HUES6 (cell line): ENCODE measurements around the gene MAL.

ENCODE experiments used
- H3K27ac ChIP-seq: 2 replicates; pipeline ENCODE4 v1.7.0; 2013; ENCODE audit warnings: low read depth, mild to moderate bottlenecking, low read length, inconsistent platforms
- H3K27me3 ChIP-seq: 2 replicates; pipeline ENCODE4 v1.6.1; 2013; ENCODE audit warnings: low read length; ENCODE audit not compliant: control insufficient read depth, insufficient read depth
- H3K36me3 ChIP-seq: 2 replicates; pipeline ENCODE4 v1.6.1; 2013; ENCODE audit warnings: low read length; ENCODE audit not compliant: control insufficient read depth, insufficient read depth
- H3K4me1 ChIP-seq: 2 replicates; pipeline ENCODE4 v1.6.1; 2013; ENCODE audit warnings: low read length; ENCODE audit not compliant: control insufficient read depth, insufficient read depth
- H3K4me3 ChIP-seq: 2 replicates; pipeline ENCODE4 v1.5.1; 2013; ENCODE audit warnings: low read depth, low read length
- H3K9ac ChIP-seq: one replicate; pipeline ENCODE4 v1.6.1; 2013; ENCODE audit warnings: mild to moderate bottlenecking, low read length
- H3K9me3 ChIP-seq: 2 replicates; pipeline ENCODE4 v1.6.1; 2013; ENCODE audit warnings: low read depth, low read length; ENCODE audit not compliant: control insufficient read depth, insufficient read depth

Gene MAL

DNA sequence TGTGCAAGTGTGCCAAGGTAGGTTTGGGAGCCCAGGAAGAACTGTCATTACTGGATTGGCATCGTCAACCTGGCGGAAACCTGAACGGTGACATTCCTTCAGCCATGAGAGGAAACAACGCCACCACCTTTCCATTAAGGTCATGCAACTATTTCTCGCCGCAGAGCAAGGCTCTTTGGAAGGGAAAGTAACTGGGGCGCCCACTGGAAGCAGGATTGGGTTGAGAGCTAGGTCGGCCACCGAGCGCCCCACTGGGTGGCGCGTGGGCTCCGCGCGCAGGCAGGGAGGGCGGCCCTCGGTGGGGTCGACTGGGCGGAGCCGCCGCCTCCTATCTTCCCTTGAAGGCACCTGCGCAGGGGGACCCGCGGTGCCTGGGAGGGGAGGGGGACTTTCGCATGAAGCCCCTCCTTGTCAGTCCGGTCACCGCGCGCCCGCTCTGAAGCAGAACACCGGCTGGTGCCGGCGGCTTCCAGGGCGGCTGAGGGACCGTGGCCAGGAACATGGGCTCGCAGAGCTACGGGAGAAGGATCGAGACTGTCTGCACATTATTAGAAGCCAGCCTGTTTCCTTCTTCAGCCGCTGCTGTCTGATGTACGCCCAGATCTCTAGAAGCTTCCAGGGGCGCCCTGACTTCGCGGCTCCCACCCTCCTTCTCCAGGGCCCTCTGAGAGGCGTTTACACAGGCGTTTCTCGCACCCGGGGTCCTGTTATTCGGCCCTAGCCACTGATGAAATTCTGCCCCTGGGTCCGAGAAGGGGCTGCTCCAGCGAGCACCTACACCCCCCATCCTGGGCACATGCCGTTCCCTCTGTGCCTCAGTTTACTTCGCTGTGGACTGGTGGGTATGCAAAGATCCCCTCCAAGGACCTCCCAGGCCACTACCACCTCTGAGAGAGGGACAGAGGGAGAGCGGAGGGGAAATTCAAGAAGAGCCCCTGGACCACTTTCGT is 27.3 kb upstream of the MAL start:
- Histone ChIP-seq H3K4me3 (peak overlapping the region; percentile 30; the same call in 1 of the 2 replicates), H3K27me3 (peaks cover 32% of the 10 kb centered on the region)

DNA sequence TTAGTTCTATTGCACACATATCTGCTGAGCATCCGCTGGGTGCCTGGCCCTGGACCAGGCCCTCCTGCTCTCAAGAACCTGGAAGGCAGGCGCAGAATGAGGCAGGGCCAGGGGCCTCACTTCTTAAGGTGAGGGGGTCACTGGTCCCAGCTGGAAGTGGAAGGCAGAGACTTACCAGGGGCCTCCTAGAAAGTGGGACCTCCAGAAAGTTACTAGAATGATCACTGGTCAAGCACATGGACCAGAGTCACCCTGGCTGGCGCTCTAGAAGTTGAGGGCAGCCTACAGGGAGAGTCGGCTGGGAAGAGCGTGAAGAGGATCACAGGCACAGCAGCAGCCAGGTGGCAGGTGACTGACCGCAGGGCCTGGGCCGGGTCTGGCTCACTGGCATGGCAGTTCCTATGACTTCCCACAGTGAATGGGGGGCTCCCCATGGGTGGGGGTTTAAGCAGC is 26.1 kb upstream of the MAL start:
- Histone ChIP-seq H3K4me3 (no peak overlapping the region), H3K36me3 (no peaks in the 10 kb centered on the region), H3K27me3 (peaks cover 32% of the 10 kb centered on the region), H3K27ac (no peak overlapping the region), H3K9ac (no peak overlapping the region), H3K9me3 (no peaks in the 10 kb centered on the region), H3K4me1 (no peaks in the 10 kb centered on the region)

More for the DNA sequence above, 27.3 kb upstream of the MAL start:
- Histone ChIP-seq H3K9ac (no peak overlapping the region), H3K4me1 (no peaks in the 10 kb centered on the region), H3K9me3 (no peaks in the 10 kb centered on the region), H3K27ac (no peak overlapping the region), H3K36me3 (no peaks in the 10 kb centered on the region)

DNA sequence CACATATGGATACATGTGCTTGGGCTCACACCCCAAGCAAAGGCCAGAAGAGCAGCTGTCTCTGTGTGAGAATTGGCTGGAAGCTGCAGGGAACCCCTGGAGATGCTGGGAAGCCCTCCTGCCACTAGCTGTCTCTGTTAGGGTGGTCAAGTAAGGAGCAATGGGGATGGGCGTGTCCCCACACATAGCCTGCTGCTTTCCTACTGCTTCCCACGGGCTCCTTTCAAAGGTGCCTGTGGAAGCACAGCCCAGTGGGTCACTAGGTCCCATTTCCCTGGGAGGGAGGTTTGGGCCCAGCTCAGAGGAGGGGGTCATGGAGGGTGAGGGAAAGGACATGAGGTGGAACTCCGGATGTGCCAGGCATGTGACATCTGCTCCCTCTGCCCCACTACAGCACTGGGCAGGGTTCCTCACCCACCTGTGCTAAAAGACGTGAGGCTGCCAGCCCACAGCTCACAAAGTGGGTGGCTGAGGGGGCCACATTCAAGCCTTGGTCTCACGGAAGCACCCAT is 24.4 kb upstream of the MAL start:
- Histone ChIP-seq H3K9ac (no peak overlapping the region), H3K27me3 (peaks cover 28% of the 10 kb centered on the region), H3K4me1 (peaks cover 4% of the 10 kb centered on the region; the same call in 1 of the 2 replicates), H3K27ac (no peak overlapping the region), H3K9me3 (no peaks in the 10 kb centered on the region), H3K4me3 (no peak overlapping the region), H3K36me3 (no peaks in the 10 kb centered on the region)

DNA sequence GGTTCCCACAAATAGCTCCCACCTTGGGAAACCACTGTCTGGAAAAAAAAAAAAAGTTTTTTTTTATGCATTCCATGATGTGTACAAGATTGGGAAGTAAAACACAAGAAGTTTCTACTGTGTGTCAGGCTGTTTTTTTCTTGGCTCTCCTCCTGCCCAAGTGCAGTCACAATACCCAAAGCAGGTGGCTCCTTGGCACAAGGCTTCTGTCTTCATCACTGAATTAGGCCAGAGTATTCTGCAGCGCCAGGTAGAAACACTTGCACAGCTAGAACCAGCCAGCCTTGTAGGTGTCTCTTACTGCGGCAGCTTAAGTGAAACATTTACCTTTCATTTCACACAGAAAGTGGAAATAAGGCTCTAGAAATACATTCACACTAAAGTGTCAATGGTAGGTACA is 23.8 kb upstream of the MAL start:
- Histone ChIP-seq H3K9ac (no peak overlapping the region), H3K4me3 (no peak overlapping the region), H3K27ac (no peak overlapping the region), H3K4me1 (peaks cover 4% of the 10 kb centered on the region; the same call in 1 of the 2 replicates), H3K36me3 (no peaks in the 10 kb centered on the region), H3K9me3 (no peaks in the 10 kb centered on the region), H3K27me3 (peaks cover 28% of the 10 kb centered on the region)

DNA sequence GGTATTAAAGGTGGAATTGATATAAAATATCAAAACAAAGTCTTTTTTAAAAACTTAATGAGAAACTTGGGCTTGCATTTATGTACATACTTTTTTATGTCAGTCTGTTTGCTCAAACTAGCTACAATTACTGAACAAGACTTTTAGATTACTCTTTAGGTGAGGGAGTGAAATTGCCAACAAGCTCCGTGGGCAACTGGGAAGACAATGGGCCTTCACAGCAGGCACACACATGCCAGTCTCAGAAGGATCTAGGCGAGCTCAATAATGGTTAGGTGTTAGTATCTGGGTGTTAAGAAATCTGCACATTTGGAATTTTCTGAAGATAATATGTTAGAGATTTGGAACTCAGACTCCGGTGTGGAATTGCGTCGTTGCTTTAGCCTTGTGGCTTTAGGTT is 23.0 kb upstream of the MAL start:
- Histone ChIP-seq H3K27me3 (peaks cover 20% of the 10 kb centered on the region), H3K9me3 (no peaks in the 10 kb centered on the region), H3K4me3 (no peak overlapping the region), H3K9ac (no peak overlapping the region), H3K27ac (no peak overlapping the region), H3K4me1 (peaks cover 4% of the 10 kb centered on the region; the same call in 1 of the 2 replicates), H3K36me3 (no peaks in the 10 kb centered on the region)

DNA sequence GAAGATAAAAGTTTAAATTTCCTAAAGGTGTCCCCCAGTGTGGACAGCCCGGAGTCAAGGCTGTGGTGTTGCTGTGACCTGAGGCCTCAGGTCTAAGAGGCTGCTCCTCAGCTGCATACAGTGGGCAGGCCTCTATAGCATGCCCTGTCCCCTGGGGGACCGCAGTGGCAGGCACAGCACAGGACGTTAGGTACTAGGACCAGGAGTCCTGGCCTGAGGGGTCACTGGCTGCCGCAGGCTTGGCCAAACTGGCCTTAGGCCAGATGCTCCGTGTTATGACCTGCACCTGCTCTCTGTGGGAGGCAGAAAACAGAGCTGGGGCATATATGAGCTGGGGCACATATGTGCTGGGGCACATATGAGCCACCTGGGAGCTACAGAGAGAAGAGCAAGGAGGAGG is 21.2 kb upstream of the MAL start:
- Histone ChIP-seq H3K27me3 (peaks cover 2% of the 10 kb centered on the region; the same call in 1 of the 2 replicates), H3K9me3 (no peaks in the 10 kb centered on the region), H3K9ac (no peak overlapping the region), H3K4me1 (peaks cover 4% of the 10 kb centered on the region; the same call in 1 of the 2 replicates), H3K27ac (no peak overlapping the region), H3K36me3 (no peaks in the 10 kb centered on the region), H3K4me3 (no peak overlapping the region)

DNA sequence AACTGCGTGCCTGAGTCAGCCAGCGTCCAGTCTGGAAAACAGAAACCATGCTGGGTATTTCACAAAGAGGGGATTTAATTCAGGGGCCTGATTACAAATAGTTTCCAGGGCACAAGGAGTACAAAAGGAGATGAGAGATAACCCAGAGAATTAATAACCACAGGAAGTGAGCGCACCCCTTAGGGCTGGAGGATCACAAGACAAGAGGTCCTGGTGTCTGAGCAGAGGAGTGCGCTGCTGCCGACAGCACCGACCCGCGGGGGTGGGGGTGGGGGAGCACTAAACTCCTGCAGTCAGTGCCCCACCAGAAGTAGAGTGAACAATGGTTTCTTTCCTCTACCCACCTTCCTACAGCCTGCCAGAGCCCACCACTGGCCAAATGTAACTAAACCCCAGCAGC is 20.8 kb upstream of the MAL start:
- Histone ChIP-seq H3K36me3 (no peaks in the 10 kb centered on the region), H3K4me3 (no peak overlapping the region), H3K27me3 (no peaks in the 10 kb centered on the region), H3K27ac (no peak overlapping the region), H3K4me1 (peaks cover 4% of the 10 kb centered on the region), H3K9me3 (no peaks in the 10 kb centered on the region), H3K9ac (no peak overlapping the region)

DNA sequence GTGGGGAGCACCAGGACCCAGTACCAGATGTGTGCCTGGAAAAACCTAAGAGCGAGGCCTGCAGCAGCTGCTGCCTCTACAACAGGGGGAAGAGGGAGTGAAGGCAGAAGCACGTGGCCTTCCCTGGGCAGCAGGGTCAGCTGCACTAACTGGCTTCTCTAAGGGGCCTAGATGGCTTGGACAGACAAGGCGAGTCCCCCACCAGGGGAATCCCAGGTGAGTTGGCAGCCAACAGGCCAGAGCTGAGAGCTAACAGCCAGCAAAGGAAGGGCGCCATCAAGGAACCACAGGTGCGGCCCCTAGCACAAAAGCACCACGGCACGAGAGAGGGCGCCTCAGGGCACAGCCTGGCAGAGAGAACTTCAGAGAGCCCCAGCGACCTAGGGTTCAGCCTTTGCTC is 19.8 kb upstream of the MAL start:
- Histone ChIP-seq H3K27me3 (no peaks in the 10 kb centered on the region), H3K9ac (no peak overlapping the region), H3K9me3 (no peaks in the 10 kb centered on the region), H3K4me3 (no peak overlapping the region), H3K27ac (no peak overlapping the region), H3K4me1 (peaks cover 9% of the 10 kb centered on the region), H3K36me3 (no peaks in the 10 kb centered on the region)

DNA sequence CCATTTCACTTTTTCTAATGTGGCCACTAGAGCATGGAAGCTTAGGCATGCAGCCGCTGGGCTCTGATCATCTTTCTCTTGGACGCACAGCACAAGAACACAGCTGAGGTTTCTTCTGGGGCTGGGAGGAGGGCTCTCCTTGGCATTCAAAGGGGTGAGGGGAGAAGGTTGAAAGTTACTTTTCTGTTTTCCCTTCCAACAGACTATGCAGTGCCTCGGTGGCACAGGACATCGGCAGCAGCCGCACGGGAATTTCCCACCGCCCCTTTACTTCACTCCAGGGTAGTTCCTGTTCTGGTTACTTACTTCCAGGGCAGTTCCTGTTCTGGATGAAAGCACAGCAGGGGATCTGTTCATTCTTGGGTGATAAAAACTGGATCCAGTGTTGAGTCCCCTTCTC is 18.9 kb upstream of the MAL start:
- Histone ChIP-seq H3K36me3 (no peaks in the 10 kb centered on the region), H3K27ac (no peak overlapping the region), H3K27me3 (no peaks in the 10 kb centered on the region), H3K9ac (no peak overlapping the region), H3K4me3 (no peak overlapping the region), H3K9me3 (no peaks in the 10 kb centered on the region), H3K4me1 (peaks cover 9% of the 10 kb centered on the region)

DNA sequence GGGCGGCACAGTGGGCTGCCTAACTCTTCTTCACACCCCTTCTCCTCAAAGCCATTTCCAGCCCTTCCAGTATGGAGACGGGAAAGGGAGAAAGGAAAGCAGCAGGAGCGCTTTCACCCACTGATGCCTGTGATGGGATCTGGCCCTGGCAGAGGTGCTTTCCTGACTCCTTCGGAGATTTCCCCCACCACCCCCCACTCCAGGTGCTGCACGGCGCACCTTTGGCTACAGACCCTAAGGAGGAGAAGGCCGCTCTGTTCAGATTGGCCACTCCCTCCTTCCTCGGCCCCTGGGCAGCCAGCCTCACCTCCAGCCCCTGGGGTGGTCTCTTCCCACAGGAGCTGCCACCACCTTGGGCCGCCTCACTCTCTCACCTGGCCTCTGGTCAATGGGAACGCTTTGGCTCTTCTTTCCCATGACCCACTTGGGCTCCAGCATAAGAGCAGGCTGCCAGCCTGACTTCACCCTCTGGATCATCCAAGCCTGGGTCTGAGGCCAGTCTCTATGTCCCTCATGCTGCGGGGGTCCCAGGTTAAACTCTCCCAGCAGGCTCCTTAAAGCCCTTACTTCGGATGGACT is 18.4 kb upstream of the MAL start:
- H3K9me3 ChIP-seq = no peaks in the 10 kb centered on the region
- no peak overlapping the region for H3K4me3 ChIP-seq
- no peaks in the 10 kb centered on the region for H3K36me3 ChIP-seq
- peaks cover 9% of the 10 kb centered on the region for H3K4me1 ChIP-seq
- H3K27me3 ChIP-seq = no peaks in the 10 kb centered on the region
- H3K27ac ChIP-seq = no peak overlapping the region
- H3K9ac ChIP-seq = no peak overlapping the region

DNA sequence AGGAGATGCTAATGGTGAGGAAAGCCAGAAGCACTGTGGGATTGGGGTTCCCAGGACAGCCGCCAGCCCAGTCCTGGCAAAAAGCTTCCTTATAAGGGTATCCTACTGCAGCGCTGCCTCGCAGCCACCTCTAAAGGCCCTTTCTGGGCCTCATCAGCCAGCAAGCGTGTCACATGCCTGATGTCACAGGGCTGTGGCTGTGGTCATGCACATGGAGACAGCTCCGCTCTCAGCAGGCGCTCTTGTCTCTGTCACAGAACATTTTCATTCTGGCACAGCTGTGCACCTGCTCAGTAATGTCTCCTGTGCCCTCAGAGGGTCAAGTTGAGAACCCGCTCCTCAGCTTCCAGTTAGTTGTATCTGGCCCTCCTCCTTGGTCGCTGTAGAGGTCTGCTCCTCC is 17.7 kb upstream of the MAL start:
- Histone ChIP-seq H3K9me3 (no peaks in the 10 kb centered on the region), H3K36me3 (no peaks in the 10 kb centered on the region), H3K27me3 (no peaks in the 10 kb centered on the region), H3K9ac (no peak overlapping the region), H3K27ac (no peak overlapping the region), H3K4me3 (no peak overlapping the region), H3K4me1 (peaks cover 9% of the 10 kb centered on the region)
